Activated B cell treated with CpG ODN at 0.5 μM for 24 hours (primary cell): ENCODE data around the gene PAK5. TPM values are rescaled to one million over a fixed set of nuclear protein-coding genes. Genes with fewer than 3 reads are reported as not detected.

ENCODE experiments used
- ATAC-seq: fragments of 200-7000 bp; cut with Tn5 transposase; one replicate; pipeline ENCODE4 v1.10.0; 2021; ENCODE audit warnings: low read depth, mild to moderate bottlenecking, moderate library complexity
- CTCF ChIA-PET: fragments of 350-600 bp; sonication (Branson Sonifier 250); formaldehyde crosslinking; loops from one replicate; lab custom pipeline; 2021; ENCODE audit warnings: antibody characterized with exemption; lab: Charles Lee
- POLR2A ChIA-PET: fragments of 350-600 bp; sonication (Branson Sonifier 250); formaldehyde crosslinking; loops from one replicate; lab custom pipeline; 2021; ENCODE audit warnings: antibody characterized with exemption; lab: Charles Lee
- DNase-seq: peaks from one replicate; pipeline ENCODE4 v3.0.0; 2022
- H3K27ac Mint-ChIP-seq: one replicate; pipeline ENCODE4 v1.8.0; 2020; ENCODE audit warnings: mixed read lengths
- H3K27me3 Mint-ChIP-seq: one replicate; pipeline ENCODE4 v1.8.0; 2021; ENCODE audit warnings: mixed read lengths
- H3K36me3 Mint-ChIP-seq: one replicate; pipeline ENCODE4 v1.8.0; 2021; ENCODE audit warnings: low read depth, mixed read lengths
- H3K4me1 Mint-ChIP-seq: one replicate; pipeline ENCODE4 v1.8.0; 2021; ENCODE audit warnings: mixed read lengths
- H3K4me3 Mint-ChIP-seq: one replicate; pipeline ENCODE4 v1.8.0; 2020; ENCODE audit warnings: mild to moderate bottlenecking, mixed read lengths
- H3K9me3 Mint-ChIP-seq: one replicate; pipeline ENCODE4 v1.8.0; 2020; ENCODE audit warnings: mixed read lengths
- CTCF ChIP-seq: fragments of 200-600 bp; IDR thresholded peaks from one replicate; pipeline ENCODE4 v1.8.0; 2022; ENCODE audit warnings: antibody characterized with exemption, mild to moderate bottlenecking
- intact Hi-C: fragments of 100-400 bp; cut with micrococcal nuclease; formaldehyde crosslinking; loops from one replicate; pipeline ENCODE4 v1.15.1; 2024
- total RNA-seq: library from RNA; stranded (reverse); gene quantifications from 2 replicates; pipeline ENCODE4 v1.2.3, GENCODE V29; 2022

Gene PAK5
- total RNA-seq, 1 donor from 2014 or later, result not detected

DNA sequence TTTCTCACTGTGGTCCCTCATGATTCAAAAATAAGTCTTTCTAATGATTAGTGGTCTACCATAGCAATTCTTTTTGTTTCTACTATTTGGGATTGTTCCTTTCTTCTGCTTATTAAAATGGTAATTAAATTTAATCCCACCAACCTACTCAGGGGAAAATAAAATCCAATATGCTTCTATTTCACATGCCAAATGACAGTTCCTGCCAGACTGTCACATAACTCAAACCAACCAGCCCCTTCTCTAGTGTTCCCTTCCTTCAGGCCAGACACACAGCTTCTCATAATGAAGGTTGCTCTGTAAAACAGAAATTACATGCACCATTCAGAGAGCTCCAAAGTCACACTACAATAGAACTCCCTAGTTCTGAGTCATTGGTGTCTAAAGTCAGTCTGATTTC lies 23.2 kb downstream of the PAK5 start:
- H3K4me3 Mint-ChIP-seq, result no peak overlapping the region
- no peaks in the 10 kb centered on the region for H3K4me1 Mint-ChIP-seq
- no peaks in the 10 kb centered on the region for H3K9me3 Mint-ChIP-seq
- TF ChIP-seq CTCF, result no peak
- no peak overlapping the region for H3K27ac Mint-ChIP-seq
- DNase-seq (no peak), ATAC-seq (no peak)
- ChIA-PET CTCF (no interaction called here), POLR2A (no interaction called here)
- no peaks in the 10 kb centered on the region for H3K36me3 Mint-ChIP-seq
- intact Hi-C loops, result no loop called here
- no peaks in the 10 kb centered on the region for H3K27me3 Mint-ChIP-seq

GRCh38 chr20:9810738-9811137 lies 28.1 kb downstream of the PAK5 start:
- Mint-ChIP-seq H3K27me3 (no peaks in the 10 kb centered on the region), H3K36me3 (no peaks in the 10 kb centered on the region), H3K9me3 (no peaks in the 10 kb centered on the region), H3K4me3 (no peak overlapping the region), H3K4me1 (no peaks in the 10 kb centered on the region), H3K27ac (no peak overlapping the region)
- no peak for TF ChIP-seq CTCF
- DNase-seq (no peak), ATAC-seq (no peak)
- ChIA-PET POLR2A (no interaction called here), CTCF (no interaction called here)
- intact Hi-C loops, result no loop called here

GRCh38 chr20:9809271-9809670 lies 29.6 kb downstream of the PAK5 start:
- ATAC-seq, result no peak
- H3K36me3 Mint-ChIP-seq, result no peaks in the 10 kb centered on the region
- no peaks in the 10 kb centered on the region for H3K27me3 Mint-ChIP-seq
- no peak for TF ChIP-seq CTCF
- DNase-seq, result no peak
- intact Hi-C loops, result no loop called here
- no peaks in the 10 kb centered on the region for H3K4me1 Mint-ChIP-seq
- no peak overlapping the region for H3K27ac Mint-ChIP-seq
- POLR2A ChIA-PET, result no interaction called here
- H3K9me3 Mint-ChIP-seq, result no peaks in the 10 kb centered on the region
- no peak overlapping the region for H3K4me3 Mint-ChIP-seq
- CTCF ChIA-PET, result no interaction called here

GRCh38 chr20:9808166-9808565 lies 30.7 kb downstream of the PAK5 start:
- POLR2A ChIA-PET, result no interaction called here
- no peaks in the 10 kb centered on the region for H3K9me3 Mint-ChIP-seq
- intact Hi-C loops, result no loop called here

DNA sequence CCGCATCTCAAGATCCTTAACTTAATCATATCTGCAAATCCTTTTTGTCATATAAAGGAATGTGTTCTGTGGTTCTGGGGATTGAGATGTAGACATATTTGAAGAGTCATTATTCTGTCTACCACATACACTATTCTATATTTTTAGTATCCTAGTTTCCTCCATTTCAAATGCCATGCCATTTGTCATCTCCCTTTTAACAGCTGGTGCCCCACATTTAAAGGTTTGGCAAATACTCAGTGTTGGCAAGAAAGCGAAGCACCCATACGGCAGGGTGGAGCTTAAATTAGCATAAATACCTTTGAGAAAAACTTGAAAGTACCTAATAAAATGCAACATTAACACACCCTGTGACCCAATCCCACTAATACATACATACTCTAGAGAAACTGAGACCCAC lies 31.7 kb downstream of the PAK5 start:
- no peak for TF ChIP-seq CTCF

More at GRCh38 chr20:9808166-9808565, 30.7 kb downstream of the PAK5 start:
- Mint-ChIP-seq H3K27me3 (no peaks in the 10 kb centered on the region), H3K27ac (no peak overlapping the region), H3K36me3 (no peaks in the 10 kb centered on the region), H3K4me1 (no peaks in the 10 kb centered on the region), H3K4me3 (no peak overlapping the region)
- CTCF ChIA-PET, result no interaction called here
- no peak for DNase-seq
- no peak for ATAC-seq
- TF ChIP-seq CTCF, result no peak

More for the DNA sequence above, 31.7 kb downstream of the PAK5 start:
- intact Hi-C loops, result no loop called here
- ATAC-seq, result no peak
- DNase-seq, result no peak
- POLR2A ChIA-PET, result no interaction called here
- Mint-ChIP-seq H3K27me3 (no peaks in the 10 kb centered on the region), H3K36me3 (no peaks in the 10 kb centered on the region), H3K9me3 (no peaks in the 10 kb centered on the region), H3K4me1 (no peaks in the 10 kb centered on the region), H3K27ac (no peak overlapping the region), H3K4me3 (no peak overlapping the region)
- CTCF ChIA-PET, result no interaction called here
